Measurements from ENCODE around the gene VDAC1. TPM values are rescaled to one million over a fixed set of nuclear protein-coding genes. Genes with fewer than 3 reads are reported as not detected.
A peak's percentile ranks its signal among the peaks of the same experiment; 100 is the strongest.

VDAC1 gene
- total RNA-seq (2021; fragmentation: NEBNext Ultra II Directional; extraction: Animal tissue kit (Norgen Biotek cat#: 25700)) = 285 and 301 TPM in 2 replicates
- 94.7 and 111 TPM in 2 replicates for polyA plus RNA-seq (2011; rRNA removed)
- polyA plus RNA-seq (2011; cell fraction: cytosol; rRNA removed) = 124 TPM
- 71.2 TPM for polyA plus RNA-seq (2011; cell fraction: nucleus; rRNA removed)
- polyA plus RNA-seq (2012, experiment 1 of 2) = 255 to 279 TPM (median 268 TPM) in 4 replicates
- 112 TPM for polyA plus RNA-seq (2012, experiment 2 of 2)
- polyA plus RNA-seq (2013, experiment 1 of 2) = 187 TPM
- 189 TPM for polyA plus RNA-seq (2013, experiment 2 of 2)
- 121 and 151 TPM in 2 replicates for polyA minus RNA-seq (2011; rRNA and poly(A)+ RNA removed)
- polyA minus RNA-seq (2011; cell fraction: cytosol; rRNA and poly(A)+ RNA removed) = 89.8 TPM
- polyA minus RNA-seq (2011; cell fraction: nucleus; rRNA and poly(A)+ RNA removed) = 65.0 TPM
- long read RNA-seq, experiment 1, transcript VDAC1-203 (9 exons, 1,873 nt) = major isoform, 123 of 341 reads
- long read RNA-seq, experiment 1, transcript VDAC1-207 (4 exons, 635 nt) = minor isoform, 51 of 341 reads
- long read RNA-seq, experiment 1, transcript VDAC1-202 (9 exons, 1,807 nt) = minor isoform, 36 of 341 reads
- long read RNA-seq, experiment 1, transcript VDAC1-206 (3 exons, 694 nt) = minor isoform, 7 of 341 reads
- long read RNA-seq, experiment 1, partial matches to known transcripts = 93 of 341 reads
- long read RNA-seq, experiment 1, other reads (novel, unspliced or antisense) = 31 of 341 reads
- long read RNA-seq, experiment 2, transcript VDAC1-202 (9 exons, 1,807 nt) = minor isoform, 22 of 137 reads
- long read RNA-seq, experiment 2, transcript VDAC1-203 (9 exons, 1,873 nt) = major isoform, 102 of 137 reads
- long read RNA-seq, experiment 2, partial matches to known transcripts = 7 of 137 reads
- long read RNA-seq, experiment 2, other reads (novel, unspliced or antisense) = 3 of 137 reads

GRCh38 chr5:134004626-134005416, at the start of gene VDAC1:
Gene VDAC1 (minus strand): TSS chr5:134004975. CDS start chr5:133993012, 11,963 bp downstream.
- H3K27ac ChIP-seq (ENCODE audit: low read depth, low read length) = peak within 1 kb of the TSS; percentile 84; the same call in 1 of the 2 replicates
- H3K4ac ChIP-seq (replicated peaks; ENCODE audit: insufficient read length, low read depth, low read length) = peak within 1 kb of the TSS; percentile 92
- peak within 1 kb of the TSS; percentile 93 for H4K91ac ChIP-seq (replicated peaks; ENCODE audit: insufficient read length, low read length)
- H3K14ac ChIP-seq (ENCODE audit: insufficient read length) = no peak within 1 kb of the TSS
- peaks cover 16% of the 10 kb centered on the region for H3K23me2 ChIP-seq (ENCODE audit: low read depth, low read length)
- no peaks in the 10 kb centered on the region; a peak in 1 of 8 replicates for H3K36me3 ChIP-seq (ENCODE audit: control insufficient read depth in 2 of 4, insufficient read depth in 4 of 4, low read length in 3 of 4)
- H3K9me3 ChIP-seq (ENCODE audit: insufficient read depth in 2 of 2, low read depth in 1 of 2, low read length in 1 of 2) = no peaks in the 10 kb centered on the region
- H2BK15ac ChIP-seq (ENCODE audit: low read length) = 0 out of 2 replicates have a peak within 1 kb of the TSS, but pooled peaks have one; percentile 46
- no peak within 1 kb of the TSS for H3K23ac ChIP-seq (ENCODE audit: insufficient read length)
- H3K4me1 ChIP-seq (replicated peaks in 1 of 4; ENCODE audit: control insufficient read depth in 3 of 4, insufficient read depth in 4 of 4, low read length in 3 of 4) = peaks cover 6 to 30% (median 14%) of the 10 kb centered on the region in 4 experiments
- H2BK120ac ChIP-seq (replicated peaks; ENCODE audit: low read depth, low read length) = peak within 1 kb of the TSS; percentile 82
- peaks cover 20 to 27% of the 10 kb centered on the region in 2 experiments for H4K20me1 ChIP-seq (replicated peaks in 1 of 2; ENCODE audit: control insufficient read depth in 1 of 2, insufficient read depth in 2 of 2, low read length in 2 of 2)
- peak within 1 kb of the TSS; percentile 93; the same call in 1 of the 2 replicates for H2BK5ac ChIP-seq (ENCODE audit: low read depth, low read length)
- H3K79me1 ChIP-seq (ENCODE audit: low read depth, low read length) = 0 out of 2 replicates have a peak, but pooled peaks cover 6% of the 10 kb centered on the region
- H2AFZ ChIP-seq (ENCODE audit: low read length) = 0 out of 2 replicates have a peak within 1 kb of the TSS, but pooled peaks have one; percentile 29
- H3K18ac ChIP-seq (ENCODE audit: extremely low read depth, low read length) = peak within 1 kb of the TSS; percentile 90
- H3K27me3 ChIP-seq (replicated peaks in 1 of 4; ENCODE audit: control insufficient read depth in 3 of 4, extremely low read depth in 1 of 4, insufficient read depth in 3 of 4, low read length in 3 of 4) = no peaks in the 10 kb centered on the region
- peak within 1 kb of the TSS; percentile 52 to 90 (median 66) for H3K4me3 ChIP-seq (ENCODE audit: extremely low read depth in 1 of 4, insufficient read depth in 2 of 4, low read depth in 3 of 4, low read length in 4 of 4)
- H2BK20ac ChIP-seq (ENCODE audit: low read length) = no peak within 1 kb of the TSS
- H3K4me2 ChIP-seq (ENCODE audit: insufficient read depth in 1 of 2, low read depth in 2 of 2, low read length in 2 of 2) = peak within 1 kb of the TSS; percentile 88 to 91
- H3K79me2 ChIP-seq (ENCODE audit: control insufficient read depth in 1 of 2, insufficient read depth in 2 of 2, low read length in 2 of 2) = peaks cover 42 to 44% of the 10 kb centered on the region in 2 experiments
- H2AK5ac ChIP-seq (ENCODE audit: low read depth, low read length) = peak within 1 kb of the TSS; percentile 75; the same call in 1 of the 2 replicates
- peak within 1 kb of the TSS; percentile 96 for H4K8ac ChIP-seq (ENCODE audit: extremely low read depth, insufficient read depth, low read length)
- peak within 1 kb of the TSS; percentile 92 for H4K5ac ChIP-seq (ENCODE audit: insufficient read length, low read depth, low read length)
- ChIA-PET POLR2A (ENCODE audit: partially characterized antibody) (interaction anchor here (0.8 to 2.6 kb wide), 12 partner anchors 9 to 885 kb away, joined by 3 to 10 read pairs (median 4); no protein-coding TSS in a partner anchor), CTCF (ENCODE audit: partially characterized antibody) (interaction anchor here (0.8 to 1.5 kb wide), 4 partner anchors 8 to 107 kb away, joined by 3 to 5 read pairs (median 4); no protein-coding TSS in a partner anchor)
- 1% methylated on average over 61 of the region's 96 CpGs; no CpG with 5 or more reads in 1 of the 2 experiments for WGBS, 2 experiments (ENCODE audit: extremely low coverage in 1 of 2, insufficient coverage in 1 of 2, insufficient read length in 1 of 2, insufficient replicate concordance in 2 of 2, low coverage in 1 of 2, low lambda C conversion rate in 2 of 2, missing lambda C conversion rate in 1 of 2)
- peak within 1 kb of the TSS; percentile 67 for H3K56ac ChIP-seq (replicated peaks; ENCODE audit: insufficient read length, low read depth, low read length)
- DNase-seq (ENCODE audit: low read depth in 1 of 2, low spot score in 2 of 2) = peak in 1 of 2 experiments; percentile 82
- peak within 1 kb of the TSS; percentile 84 to 98 (median 86) for H3K9ac ChIP-seq (replicated peaks in 1 of 4; ENCODE audit: extremely low read depth in 1 of 4, low read depth in 3 of 4, low read length in 3 of 4)
- H2BK12ac ChIP-seq (ENCODE audit: low read depth, low read length) = peak within 1 kb of the TSS; percentile 84
- FAIRE-seq = no peak
- TF ChIP-seq CBX5 (IDR thresholded peaks at IDR 0.05; ENCODE audit: low read depth, low read length) (no peak), BCL11A (IDR thresholded peaks at IDR 0.05; ENCODE audit: low read depth in 2 of 2, low read length in 2 of 2) (no peak), BACH1 (IDR thresholded peaks at IDR 0.05; ENCODE audit: low read length) (0 out of 2 replicates have a peak, but pooled peaks have one; percentile 8), SIX5 (IDR thresholded peaks at IDR 0.05; ENCODE audit: low read depth, low read length) (no peak), PHF8 (conservative IDR thresholded peaks at IDR 0.05; ENCODE audit: low read depth, low read length) (peak; percentile 63), POU5F1 (IDR thresholded peaks at IDR 0.05; ENCODE audit: low read depth, low read length) (no peak), SIRT6 (IDR thresholded peaks at IDR 0.05; ENCODE audit: low read length) (no peak)

All from H1 (cell line).